ENCODE measurements around the gene ODF4.

- no peak for TF ChIP-seq CTCF (IDR thresholded peaks at IDR 0.05; ENCODE audit: insufficient read depth, low read length, poor library complexity, severe bottlenecking)
- no peak for TF ChIP-seq EZH2phosphoT487 (conservative IDR thresholded peaks at IDR 0.05; ENCODE audit: low read length)
Observed at GRCh38 chr17:8294361-8294760, 45.3 kb upstream of the ODF4 start.
